Measurements from ENCODE around the gene ZNF726. TPM values are rescaled to one million over a fixed set of nuclear protein-coding genes. Genes with fewer than 3 reads are reported as not detected.
"Not testable (repeated sequence)": the region's sequence is repeated elsewhere in the genome, so short reads cannot be mapped to it uniquely, and the experiment has no call there.

The ZNF726 gene
- total and polyA plus RNA-seq, 2 donors (not counting 3 experiments of a cell fraction or from before 2014, with no cell fraction given) = 3.8 to 4.7 TPM

- CTCF ChIA-PET = no interaction called here
- Histone ChIP-seq H3K4me3 (replicated peaks in 1 of 3; ENCODE audit: insufficient read depth in 1 of 3, low read depth in 1 of 3, low read length in 3 of 3) (no peak overlapping the region), H3K4me1 (ENCODE audit: control insufficient read depth, extremely low read depth, insufficient read depth, low read length) (no peaks in the 10 kb centered on the region), H2AFZ (ENCODE audit: low read depth, low read length) (no peak overlapping the region), H3K9me3 (replicated peaks; ENCODE audit: control insufficient read depth, insufficient read depth, low read length) (peaks cover 4% of the 10 kb centered on the region), H3K9ac (replicated peaks; ENCODE audit: extremely low read depth, insufficient read depth, low read length) (no peak overlapping the region), H3K9me1 (replicated peaks; ENCODE audit: control insufficient read depth, extremely low read depth, insufficient read depth, low read length) (no peaks in the 10 kb centered on the region), H3K79me2 (ENCODE audit: control insufficient read depth, insufficient read depth, low read length) (no peaks in the 10 kb centered on the region), H3K4me2 (ENCODE audit: insufficient read depth, low read length) (no peak overlapping the region), H3K27ac (ENCODE audit: insufficient read depth, low read depth, low read length) (no peak overlapping the region), H4K20me1 (replicated peaks; ENCODE audit: control insufficient read depth, extremely low read depth, insufficient read depth, low read length) (no peaks in the 10 kb centered on the region), H3K36me3 (ENCODE audit: control insufficient read depth in 2 of 2, extremely low read depth in 1 of 2, insufficient read depth in 2 of 2, low read length in 2 of 2) (no peaks in the 10 kb centered on the region), H3K27me3 (ENCODE audit: control insufficient read depth in 2 of 2, insufficient read depth in 2 of 2, low read length in 2 of 2) (no peaks in the 10 kb centered on the region)
- TF ChIP-seq JUN (IDR thresholded peaks at IDR 0.05; ENCODE audit: borderline replicate concordance, insufficient read depth, insufficient read length, low read depth) (peak; percentile 36), MAX (IDR thresholded peaks at IDR 0.05; ENCODE audit: insufficient read depth, insufficient read length) (no peak), GATA2 (IDR thresholded peaks at IDR 0.05; ENCODE audit: insufficient read depth, insufficient read length, low read depth, low read length) (no peak)
- FAIRE-seq (no peak), DNase-seq (ENCODE audit: low read depth, low spot score) (no peak)
- dilution Hi-C loops (cut with MboI; ENCODE audit: extremely low pct_ligation_motif_present, low sequenced_read_pairs) (no loop called here), intact Hi-C loops (cut with micrococcal nuclease) (no loop called here)
- no TSS peak for BruUV-seq (replicated peaks)
- POLR2A ChIA-PET = no interaction called here
These were observed 43.1 kb downstream of the ZNF726 start for GRCh38 chr19:23957660-23958281.

GRCh38 chr19:23963396-23963795 is 48.7 kb downstream of the ZNF726 start:
- FAIRE-seq; DNase-seq (ENCODE audit: low read depth, low spot score); H3K9me1 ChIP-seq (replicated peaks; ENCODE audit: control insufficient read depth, extremely low read depth, insufficient read depth, low read length); CTCF ChIA-PET; H3K9me3 ChIP-seq (replicated peaks; ENCODE audit: control insufficient read depth, insufficient read depth, low read length); H2AFZ ChIP-seq (ENCODE audit: low read depth, low read length); H3K4me2 ChIP-seq (ENCODE audit: insufficient read depth, low read length); H3K36me3 ChIP-seq (ENCODE audit: control insufficient read depth in 2 of 2, extremely low read depth in 1 of 2, insufficient read depth in 2 of 2, low read length in 2 of 2); H3K4me3 ChIP-seq (replicated peaks in 1 of 3; ENCODE audit: insufficient read depth in 1 of 3, low read depth in 1 of 3, low read length in 3 of 3); H3K27me3 ChIP-seq (ENCODE audit: control insufficient read depth in 2 of 2, insufficient read depth in 2 of 2, low read length in 2 of 2); intact Hi-C loops (cut with micrococcal nuclease); H3K79me2 ChIP-seq (ENCODE audit: control insufficient read depth, insufficient read depth, low read length); BruUV-seq (replicated peaks); POLR2A ChIA-PET; H4K20me1 ChIP-seq (replicated peaks; ENCODE audit: control insufficient read depth, extremely low read depth, insufficient read depth, low read length); H3K4me1 ChIP-seq (ENCODE audit: control insufficient read depth, extremely low read depth, insufficient read depth, low read length); H3K27ac ChIP-seq (ENCODE audit: insufficient read depth, low read depth, low read length); H3K9ac ChIP-seq (replicated peaks; ENCODE audit: extremely low read depth, insufficient read depth, low read length): not testable (repeated sequence)
- dilution Hi-C loops (cut with MboI; ENCODE audit: extremely low pct_ligation_motif_present, low sequenced_read_pairs) = loop anchor here (10.0 kb wide), 1 partner anchor 89 kb away; no protein-coding TSS in a partner anchor

GRCh38 chr19:23963881-23964280 is 49.2 kb downstream of the ZNF726 start:
- H3K9me1 ChIP-seq (replicated peaks; ENCODE audit: control insufficient read depth, extremely low read depth, insufficient read depth, low read length); H3K4me2 ChIP-seq (ENCODE audit: insufficient read depth, low read length); H2AFZ ChIP-seq (ENCODE audit: low read depth, low read length); H3K79me2 ChIP-seq (ENCODE audit: control insufficient read depth, insufficient read depth, low read length); H3K9ac ChIP-seq (replicated peaks; ENCODE audit: extremely low read depth, insufficient read depth, low read length); BruUV-seq (replicated peaks); H3K27ac ChIP-seq (ENCODE audit: insufficient read depth, low read depth, low read length); H3K4me1 ChIP-seq (ENCODE audit: control insufficient read depth, extremely low read depth, insufficient read depth, low read length); CTCF ChIA-PET; H3K9me3 ChIP-seq (replicated peaks; ENCODE audit: control insufficient read depth, insufficient read depth, low read length); intact Hi-C loops (cut with micrococcal nuclease); H3K27me3 ChIP-seq (ENCODE audit: control insufficient read depth in 2 of 2, insufficient read depth in 2 of 2, low read length in 2 of 2); FAIRE-seq; H3K36me3 ChIP-seq (ENCODE audit: control insufficient read depth in 2 of 2, extremely low read depth in 1 of 2, insufficient read depth in 2 of 2, low read length in 2 of 2); DNase-seq (ENCODE audit: low read depth, low spot score); POLR2A ChIA-PET; H3K4me3 ChIP-seq (replicated peaks in 1 of 3; ENCODE audit: insufficient read depth in 1 of 3, low read depth in 1 of 3, low read length in 3 of 3); H4K20me1 ChIP-seq (replicated peaks; ENCODE audit: control insufficient read depth, extremely low read depth, insufficient read depth, low read length): not testable (repeated sequence)
- dilution Hi-C loops (cut with MboI; ENCODE audit: extremely low pct_ligation_motif_present, low sequenced_read_pairs) = loop anchor here (10.0 kb wide), 1 partner anchor 89 kb away; no protein-coding TSS in a partner anchor

GRCh38 chr19:23964334-23964733 is 49.6 kb downstream of the ZNF726 start:
- dilution Hi-C loops (cut with MboI; ENCODE audit: extremely low pct_ligation_motif_present, low sequenced_read_pairs) = loop anchor here (10.0 kb wide), 1 partner anchor 90 kb away; no protein-coding TSS in a partner anchor

More at GRCh38 chr19:23964334-23964733, 49.6 kb downstream of the ZNF726 start:
- H4K20me1 ChIP-seq (replicated peaks; ENCODE audit: control insufficient read depth, extremely low read depth, insufficient read depth, low read length); BruUV-seq (replicated peaks); H3K4me2 ChIP-seq (ENCODE audit: insufficient read depth, low read length); FAIRE-seq; POLR2A ChIA-PET; H3K9me1 ChIP-seq (replicated peaks; ENCODE audit: control insufficient read depth, extremely low read depth, insufficient read depth, low read length); intact Hi-C loops (cut with micrococcal nuclease); H3K36me3 ChIP-seq (ENCODE audit: control insufficient read depth in 2 of 2, extremely low read depth in 1 of 2, insufficient read depth in 2 of 2, low read length in 2 of 2); H3K4me1 ChIP-seq (ENCODE audit: control insufficient read depth, extremely low read depth, insufficient read depth, low read length); H3K27me3 ChIP-seq (ENCODE audit: control insufficient read depth in 2 of 2, insufficient read depth in 2 of 2, low read length in 2 of 2); H3K9me3 ChIP-seq (replicated peaks; ENCODE audit: control insufficient read depth, insufficient read depth, low read length); H3K4me3 ChIP-seq (replicated peaks in 1 of 3; ENCODE audit: insufficient read depth in 1 of 3, low read depth in 1 of 3, low read length in 3 of 3); DNase-seq (ENCODE audit: low read depth, low spot score); H2AFZ ChIP-seq (ENCODE audit: low read depth, low read length); H3K79me2 ChIP-seq (ENCODE audit: control insufficient read depth, insufficient read depth, low read length); CTCF ChIA-PET; H3K27ac ChIP-seq (ENCODE audit: insufficient read depth, low read depth, low read length); H3K9ac ChIP-seq (replicated peaks; ENCODE audit: extremely low read depth, insufficient read depth, low read length): not testable (repeated sequence)

Measured in endothelial cell of umbilical vein (primary cell).